Esophagus squamous epithelium (tissue), 4 donors: ENCODE measurements around the gene PIPOX.

ENCODE experiments used
- POLR2A ChIP-seq, 4 donors: fragments of 450-650 bp; IDR thresholded peaks; one replicate each; pipeline ENCODE4 v1.6.1; 2017; ENCODE audit warnings: antibody characterized with exemption in 4 of 4, mild to moderate bottlenecking in 4 of 4, moderate library complexity in 3 of 4
- TF ChIP-seq, protein P1 (sequence below), 6 experiments: fragments of 450-650 bp in 4 of 6; fragments of 200-600 bp in 2 of 6; sonication (generic) in 2 of 6; IDR thresholded peaks; one replicate each; pipeline ENCODE4 v1.5.1; 2016 to 2019; ENCODE audit warnings: antibody characterized with exemption in 6 of 6, mild to moderate bottlenecking in 4 of 6, moderate library complexity in 4 of 6

DNA sequence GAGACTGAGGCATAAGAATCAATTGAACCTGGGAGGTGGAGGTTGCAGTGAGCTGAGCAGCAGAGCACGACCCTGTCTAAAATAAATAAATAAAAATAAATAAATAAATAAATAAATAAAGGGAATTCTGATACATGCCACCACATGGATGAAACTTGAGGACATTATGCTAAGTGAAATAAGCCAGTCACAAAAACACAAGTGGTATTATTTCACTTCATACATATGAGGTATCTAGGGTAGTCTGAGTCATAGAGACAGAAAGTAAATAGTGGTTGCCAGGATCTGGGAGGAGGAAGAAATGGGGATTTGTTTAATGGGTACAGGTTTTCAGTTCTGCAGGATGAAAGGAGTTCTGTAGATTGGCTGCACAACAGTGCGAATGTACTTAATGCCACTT is 16.3 kb downstream of the PIPOX start:
- TF ChIP-seq, protein P1, sequence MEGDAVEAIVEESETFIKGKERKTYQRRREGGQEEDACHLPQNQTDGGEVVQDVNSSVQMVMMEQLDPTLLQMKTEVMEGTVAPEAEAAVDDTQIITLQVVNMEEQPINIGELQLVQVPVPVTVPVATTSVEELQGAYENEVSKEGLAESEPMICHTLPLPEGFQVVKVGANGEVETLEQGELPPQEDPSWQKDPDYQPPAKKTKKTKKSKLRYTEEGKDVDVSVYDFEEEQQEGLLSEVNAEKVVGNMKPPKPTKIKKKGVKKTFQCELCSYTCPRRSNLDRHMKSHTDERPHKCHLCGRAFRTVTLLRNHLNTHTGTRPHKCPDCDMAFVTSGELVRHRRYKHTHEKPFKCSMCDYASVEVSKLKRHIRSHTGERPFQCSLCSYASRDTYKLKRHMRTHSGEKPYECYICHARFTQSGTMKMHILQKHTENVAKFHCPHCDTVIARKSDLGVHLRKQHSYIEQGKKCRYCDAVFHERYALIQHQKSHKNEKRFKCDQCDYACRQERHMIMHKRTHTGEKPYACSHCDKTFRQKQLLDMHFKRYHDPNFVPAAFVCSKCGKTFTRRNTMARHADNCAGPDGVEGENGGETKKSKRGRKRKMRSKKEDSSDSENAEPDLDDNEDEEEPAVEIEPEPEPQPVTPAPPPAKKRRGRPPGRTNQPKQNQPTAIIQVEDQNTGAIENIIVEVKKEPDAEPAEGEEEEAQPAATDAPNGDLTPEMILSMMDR (IDR thresholded peaks at IDR 0.05), result no peak
- no peak for TF ChIP-seq POLR2A (IDR thresholded peaks at IDR 0.05)
